Panc1 (cell line): ENCODE data around the gene TWIST2. TPM values are rescaled to one million over a fixed set of nuclear protein-coding genes. Genes with fewer than 3 reads are reported as not detected.

Experiments used
- ATAC-seq: fragments of 200-7000 bp; cut with Tn5 transposase; 2 replicates; pipeline ENCODE4 v1.9.1; 2020; ENCODE audit warnings: mild to moderate bottlenecking, moderate library complexity
- BruUV-seq: library from RNA; stranded (reverse); fragments of 400-500 nt; replicated peaks from 2 replicates; lab custom pipeline; 2021; lab: Mats Ljungman, UMichigan
- CTCF ChIA-PET: fragments of 300-600 bp; sonication (Branson Sonifier 250); formaldehyde crosslinking; loops from one replicate; lab custom pipeline; 2022; ENCODE audit warnings: antibody characterized with exemption; lab: Charles Lee
- POLR2A ChIA-PET: fragments of 300-600 bp; sonication (Branson Sonifier 250); formaldehyde crosslinking; loops from one replicate; lab custom pipeline; 2022; ENCODE audit warnings: antibody characterized with exemption; lab: Charles Lee
- DNase-seq: peaks from one replicate; pipeline ENCODE4 v3.0.0-alpha.2; 2010; ENCODE audit warnings: low read depth, low spot score
- H3K27ac ChIP-seq: 2 replicates; pipeline ENCODE4 v1.5.1; 2011; ENCODE audit warnings: mild to moderate bottlenecking, low read length, inconsistent platforms
- H3K27me3 ChIP-seq: fragments of 200-500 bp; sonication (Bioruptor generic); 2 replicates; pipeline ENCODE4 v1.6.0; 2014; ENCODE audit warnings: low read length, inconsistent platforms; ENCODE audit not compliant: control insufficient read depth, insufficient read depth
- H3K36me3 ChIP-seq: fragments of 200-500 bp; sonication (Bioruptor generic); 2 replicates; pipeline ENCODE4 v1.5.1; 2014; ENCODE audit warnings: inconsistent platforms, mild to moderate bottlenecking, low read length, moderate library complexity; ENCODE audit not compliant: control insufficient read depth, insufficient read depth
- H3K4me1 ChIP-seq: 2 replicates; pipeline ENCODE4 v1.5.1; 2011; ENCODE audit warnings: inconsistent platforms, mild to moderate bottlenecking, low read length, moderate library complexity; ENCODE audit not compliant: control insufficient read depth, insufficient read depth
- H3K4me3 ChIP-seq, 2 experiments: 2 replicates each; pipeline ENCODE4 v1.5.1; 2011 to 2012; ENCODE audit warnings: low read depth in 2 of 2, low read length in 2 of 2, mild to moderate bottlenecking in 2 of 2, inconsistent platforms in 1 of 2, moderate library complexity in 1 of 2
- H3K9me3 ChIP-seq: fragments of 200-500 bp; sonication (Bioruptor generic); 2 replicates; pipeline ENCODE4 v1.5.1; 2014; ENCODE audit warnings: low read depth, mild to moderate bottlenecking, inconsistent platforms, low read length, moderate library complexity; ENCODE audit not compliant: control insufficient read depth, insufficient read depth
- CTCF ChIP-seq: fragments of 450-650 bp; IDR thresholded peaks from 2 replicates; pipeline ENCODE4 v1.5.1; 2017; ENCODE audit warnings: mild to moderate bottlenecking
- POLR2AphosphoS5 ChIP-seq: IDR thresholded peaks from 2 replicates; pipeline ENCODE4 v1.6.1; 2012; ENCODE audit warnings: mild to moderate bottlenecking, low read depth, low read length, moderate library complexity
- REST ChIP-seq, 2 experiments: IDR thresholded peaks; 2 replicates each; pipeline ENCODE4 v1.6.1; 2011 to 2012; ENCODE audit warnings: low read depth in 2 of 2, control low read depth in 1 of 2, low read length in 1 of 2, mild to moderate bottlenecking in 1 of 2, moderate library complexity in 1 of 2; ENCODE audit not compliant: insufficient read depth in 1 of 2
- SIN3A ChIP-seq: IDR thresholded peaks from 2 replicates; pipeline ENCODE4 v1.6.1; 2012; ENCODE audit warnings: low read depth, mild to moderate bottlenecking, low read length, moderate library complexity, borderline replicate concordance; ENCODE audit not compliant: insufficient read depth
- TCF7L2 ChIP-seq: IDR thresholded peaks from 2 replicates; pipeline ENCODE4 v1.6.1; 2011; ENCODE audit warnings: mild to moderate bottlenecking, low read depth, low read length, inconsistent platforms
- in situ Hi-C: cut with HindIII; loops from 2 replicates; pipeline ENCODE4 v1.10.0; 2016; ENCODE audit warnings: low sequenced_read_pairs, low pct_unique_long_range_greater_than_20kb
- intact Hi-C: fragments of 100-400 bp; cut with micrococcal nuclease; formaldehyde crosslinking; loops from one replicate; pipeline ENCODE4 v1.10.0; 2022; ENCODE audit not compliant: unreplicated experiment
- total RNA-seq: library from RNA; stranded (reverse); gene quantifications from one replicate; pipeline ENCODE4 v1.2.1, GENCODE V29; 2021; ENCODE audit not compliant: unreplicated experiment

Gene TWIST2
- total RNA-seq, 1 experiment from 2014 or later = 4.2 TPM

GRCh38 chr2:238947920-238948710 lies 100.2 kb downstream of the TWIST2 start:
- POLR2A ChIA-PET = no interaction called here
- no TSS peak for BruUV-seq
- ATAC-seq = peak; percentile 69; the same call in 1 of the 2 replicates
- no peaks in the 10 kb centered on the region; the same call in 1 of the 2 replicates for H3K27me3 ChIP-seq
- CTCF ChIA-PET = no interaction called here
- no peaks in the 10 kb centered on the region for H3K9me3 ChIP-seq
- H3K27ac ChIP-seq = no peak overlapping the region
- TF ChIP-seq POLR2AphosphoS5 (no peak), REST (IDR thresholded peaks at IDR 0.05; ENCODE audit: insufficient read depth in 1 of 2, low read depth in 2 of 2, low read length in 1 of 2) (no peak), SIN3A (no peak), TCF7L2 (no peak), CTCF (no peak)
- H3K4me1 ChIP-seq = no peaks in the 10 kb centered on the region
- intact Hi-C loops (no loop called here), in situ Hi-C loops (no loop called here)
- DNase-seq = peak; percentile 56
- H3K36me3 ChIP-seq = no peaks in the 10 kb centered on the region
- no peak overlapping the region for H3K4me3 ChIP-seq

- no peak; the same call in 1 of the 2 replicates for ATAC-seq
Measured at GRCh38 chr2:238948765-238949641, 101.1 kb downstream of the TWIST2 start.

More at GRCh38 chr2:238948765-238949641, 101.1 kb downstream of the TWIST2 start:
- POLR2A ChIA-PET = no interaction called here
- Histone ChIP-seq H3K9me3 (no peaks in the 10 kb centered on the region), H3K27ac (no peak overlapping the region), H3K4me3 (no peak overlapping the region), H3K4me1 (no peaks in the 10 kb centered on the region), H3K36me3 (no peaks in the 10 kb centered on the region), H3K27me3 (no peaks in the 10 kb centered on the region; the same call in 1 of the 2 replicates)
- BruUV-seq = no TSS peak
- CTCF ChIA-PET = interaction anchor here (0.5 to 0.6 kb wide), 2 partner anchors 33 to 381 kb away, joined by 3 to 4 read pairs; no protein-coding TSS in a partner anchor
- in situ Hi-C loops (no loop called here), intact Hi-C loops (no loop called here)
- DNase-seq = no peak
- no peak for TF ChIP-seq POLR2AphosphoS5
- TF ChIP-seq REST (IDR thresholded peaks at IDR 0.05; ENCODE audit: insufficient read depth in 1 of 2, low read depth in 2 of 2, low read length in 1 of 2) = no peak
- no peak for TF ChIP-seq SIN3A
- TF ChIP-seq TCF7L2 = no peak
- TF ChIP-seq CTCF = no peak
